HG03575 (cell line): ENCODE measurements around the gene DLL3.
"Not testable (repeated sequence)": the region's sequence is repeated elsewhere in the genome, so short reads cannot be mapped to it uniquely, and the experiment has no call there.

Experiments used
- ATAC-seq: cut with Tn5 transposase; IDR thresholded peaks from one replicate; pipeline ENCODE4 v1.9.1; 2021; ENCODE audit not compliant: unreplicated experiment, insufficient number of reproducible peaks, low FRiP score; ENCODE audit errors: extremely low read depth

Gene DLL3

GRCh38 chr19:39498798-39499642, at the start of gene DLL3:
Gene DLL3, plus strand, starts transcription at chr19:39498947. Its CDS starts 28 bp downstream, at chr19:39498975.
- no peak for ATAC-seq

GRCh38 chr19:39449116-39449797, 49.5 kb upstream of the DLL3 start:
- ATAC-seq, result no peak

- ATAC-seq, result not testable (repeated sequence)
Measured at GRCh38 chr19:39451257-39451656, 47.5 kb upstream of the DLL3 start.

- ATAC-seq, result no peak
Measured at GRCh38 chr19:39463403-39463802, 35.3 kb upstream of the DLL3 start.

GRCh38 chr19:39465956-39466747, 32.6 kb upstream of the DLL3 start:
- no peak for ATAC-seq

- ATAC-seq, result no peak
Measured at GRCh38 chr19:39467941-39468340, 30.8 kb upstream of the DLL3 start.

- ATAC-seq, result no peak
Measured at GRCh38 chr19:39469036-39469435, 29.7 kb upstream of the DLL3 start.

- no peak for ATAC-seq
Measured at GRCh38 chr19:39469567-39469966, 29.2 kb upstream of the DLL3 start.

GRCh38 chr19:39470724-39471339, 27.9 kb upstream of the DLL3 start:
- no peak for ATAC-seq

GRCh38 chr19:39471756-39472536, 26.8 kb upstream of the DLL3 start:
- no peak for ATAC-seq

- no peak for ATAC-seq
Measured at GRCh38 chr19:39472746-39473442, 25.9 kb upstream of the DLL3 start.

- ATAC-seq, result no peak
Measured at GRCh38 chr19:39473443-39473960, 25.2 kb upstream of the DLL3 start.

GRCh38 chr19:39474139-39474620, 24.6 kb upstream of the DLL3 start:
- ATAC-seq, result no peak

- ATAC-seq, result no peak
Measured at GRCh38 chr19:39475748-39476147, 23.0 kb upstream of the DLL3 start.

- ATAC-seq, result not testable (repeated sequence)
Measured at GRCh38 chr19:39479319-39479801, 19.4 kb upstream of the DLL3 start.

GRCh38 chr19:39479916-39480315, 18.8 kb upstream of the DLL3 start:
- no peak for ATAC-seq
